Measurements from ENCODE around the gene SLC2A6.

SLC2A6 gene

DNA sequence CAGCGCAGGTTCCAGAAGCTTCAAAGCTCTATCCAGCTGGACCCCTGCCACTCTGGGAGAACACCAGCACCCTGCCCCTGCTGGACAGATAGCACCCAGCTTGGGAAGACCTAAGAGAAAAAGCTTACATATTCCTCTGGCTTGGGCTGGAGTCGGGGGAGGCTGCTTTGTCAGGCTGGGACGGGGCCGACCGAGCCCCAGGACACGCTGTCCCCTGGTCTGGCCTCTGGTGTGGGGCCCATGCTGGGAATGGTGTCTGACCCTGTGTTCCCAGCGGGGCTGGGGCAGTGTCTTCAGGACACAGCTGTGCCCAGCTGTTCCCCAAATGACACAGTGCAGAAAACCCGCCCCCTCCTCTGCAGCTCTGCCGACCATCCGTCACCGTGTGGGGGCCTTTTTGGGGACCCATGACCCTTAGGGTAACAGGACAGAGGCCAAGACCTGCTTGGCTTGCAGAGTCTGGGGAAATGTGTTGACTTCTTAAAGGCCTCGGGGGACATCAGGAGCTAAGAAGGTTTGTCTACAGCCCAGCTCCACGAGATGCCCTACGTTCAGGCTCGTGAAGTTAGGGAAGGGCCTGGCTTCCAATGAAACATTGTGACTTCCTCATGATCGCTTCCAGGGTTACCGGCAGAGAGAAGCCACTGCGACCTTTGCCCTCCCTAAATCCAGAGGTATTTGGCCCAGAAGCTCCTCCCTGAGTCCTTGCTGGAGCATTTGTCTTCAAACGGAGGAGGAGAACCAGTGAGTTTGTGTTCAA lies 20.4 kb upstream of the SLC2A6 start:
- FAIRE-seq (no peak), DNase-seq (ENCODE audit: extremely low spot score, insufficient read length, low read depth) (no peak)

GRCh38 chr9:133496861-133497842 lies 18.3 kb upstream of the SLC2A6 start:
- FAIRE-seq (no peak), DNase-seq (ENCODE audit: extremely low spot score, insufficient read length, low read depth) (no peak)

DNA sequence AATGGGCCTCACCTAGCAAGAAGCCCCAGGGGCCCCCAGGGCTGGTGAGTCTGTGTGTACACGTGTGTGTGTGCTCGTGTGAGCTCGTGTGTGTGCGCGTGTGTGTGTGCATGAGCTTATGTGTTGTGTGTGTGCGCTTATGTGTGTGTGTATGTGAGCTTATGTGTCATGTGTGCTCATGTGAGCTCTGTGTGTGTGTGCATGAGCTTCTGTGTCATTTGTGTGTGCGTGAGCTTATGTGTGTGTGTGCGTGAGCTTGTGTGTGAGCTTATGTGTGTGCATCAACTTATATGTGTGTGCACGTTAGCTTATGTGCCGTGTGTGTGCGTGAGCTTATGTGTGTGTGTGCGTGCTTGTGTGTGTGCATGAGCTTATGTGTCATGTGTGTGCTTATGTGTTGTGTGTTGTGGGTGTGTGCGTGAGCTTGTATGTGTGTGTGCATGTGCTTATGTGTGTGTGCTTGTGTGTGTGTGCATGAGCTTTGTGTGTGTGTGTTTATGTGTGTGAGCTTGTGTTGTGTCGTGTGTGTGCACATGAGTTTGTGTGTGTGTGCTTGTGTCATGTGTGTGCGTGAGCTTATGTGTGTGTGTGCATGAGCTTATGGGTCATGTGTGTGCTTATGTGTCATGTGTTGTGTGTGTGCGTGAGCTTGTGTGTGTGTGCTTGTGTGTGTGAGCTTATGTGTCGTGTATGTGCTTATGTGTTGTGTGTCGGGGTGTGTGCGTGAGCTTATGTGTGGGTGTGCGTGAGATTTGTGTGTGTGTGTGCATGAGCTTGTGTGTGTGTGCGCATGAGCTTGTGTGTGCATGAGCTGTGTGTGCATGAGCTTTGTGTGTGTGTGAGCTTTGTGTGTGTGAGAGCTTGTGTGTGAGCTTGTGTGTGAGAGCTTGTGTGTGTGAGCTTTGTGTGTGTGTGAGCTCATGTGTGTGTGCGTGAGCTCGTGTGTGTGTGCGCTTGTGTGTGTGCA lies 16.7 kb upstream of the SLC2A6 start:
- DNase-seq (ENCODE audit: extremely low spot score, insufficient read length, low read depth), result no peak
- FAIRE-seq, result no peak

DNA sequence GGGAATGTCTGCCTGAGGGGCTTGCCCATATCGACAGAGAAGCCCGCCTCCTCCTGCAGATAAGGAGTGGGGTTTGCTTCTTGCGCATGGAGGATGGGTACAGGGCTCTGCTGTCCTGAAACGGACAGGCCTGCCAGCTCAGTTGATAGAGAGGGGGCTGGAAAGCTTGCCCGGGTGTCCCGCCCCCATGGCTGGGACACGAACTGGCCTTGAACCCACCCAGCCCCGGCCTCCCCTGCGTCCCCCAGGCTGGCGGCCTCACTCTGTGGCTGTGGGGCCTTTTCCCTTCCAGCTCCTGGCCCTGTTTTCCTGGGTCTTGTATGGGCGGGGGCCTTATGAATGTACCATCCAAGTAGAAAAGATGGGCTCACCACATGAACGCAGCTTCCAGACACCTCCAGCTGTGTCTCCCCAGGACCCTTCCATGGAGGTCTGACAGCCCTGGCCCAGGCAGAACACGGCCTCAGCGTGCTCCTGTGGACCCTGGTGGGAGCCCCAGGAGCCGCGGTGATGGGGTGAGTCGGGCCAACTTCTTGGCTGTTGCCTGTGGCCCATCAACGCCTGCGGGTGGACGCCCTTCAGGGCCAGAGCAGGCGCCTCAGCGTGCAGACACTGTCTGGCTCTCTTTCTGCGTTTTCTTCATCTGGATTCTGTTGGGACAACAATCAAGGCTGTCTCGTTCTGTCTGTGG lies 15.9 kb upstream of the SLC2A6 start:
- FAIRE-seq (no peak), DNase-seq (ENCODE audit: extremely low spot score, insufficient read length, low read depth) (no peak)

DNA sequence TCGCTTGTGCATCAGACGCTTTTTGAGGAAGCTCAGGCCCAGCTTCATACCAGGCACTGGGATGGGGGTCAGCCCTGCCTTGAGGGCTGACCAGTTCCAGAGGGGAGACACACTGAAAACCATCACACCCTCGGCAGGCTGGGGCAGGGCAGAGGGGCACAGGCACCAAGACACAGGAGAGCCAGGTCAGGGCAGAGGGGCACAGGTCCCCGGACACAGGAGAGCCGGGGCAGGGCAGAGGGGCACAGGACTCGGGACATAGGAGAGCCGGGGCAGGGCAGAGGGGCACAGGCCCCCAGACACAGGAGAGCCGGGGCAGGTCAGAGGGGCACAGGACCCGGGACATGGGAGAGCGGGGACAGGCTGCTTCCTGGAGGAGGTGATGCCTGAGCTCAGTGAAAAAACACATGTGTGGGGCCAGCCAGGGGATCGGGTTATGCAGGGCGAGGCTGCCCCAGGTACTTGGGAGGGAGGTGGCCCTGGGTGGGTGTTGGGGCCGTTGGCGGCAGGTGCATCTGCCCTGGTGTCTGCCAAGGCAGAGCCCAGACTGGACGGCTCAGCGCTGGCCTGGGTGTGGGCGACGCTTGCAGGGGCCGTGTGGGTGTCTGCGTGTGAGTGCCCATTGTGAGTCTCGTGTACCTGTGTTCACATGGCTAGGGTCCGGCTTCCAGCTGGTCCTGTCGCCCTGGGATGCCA lies 15.1 kb upstream of the SLC2A6 start:
- no peak for DNase-seq (ENCODE audit: extremely low spot score, insufficient read length, low read depth)

GRCh38 chr9:133493428-133493827 lies 14.5 kb upstream of the SLC2A6 start:
- no peak for FAIRE-seq
- no peak for DNase-seq (ENCODE audit: extremely low spot score, insufficient read length, low read depth)

More for the DNA sequence above, 15.1 kb upstream of the SLC2A6 start:
- FAIRE-seq, result no peak

- DNase-seq (ENCODE audit: extremely low spot score, insufficient read length, low read depth) (no peak), FAIRE-seq (no peak)
These were observed 13.4 kb upstream of the SLC2A6 start for GRCh38 chr9:133492061-133493021.

DNA sequence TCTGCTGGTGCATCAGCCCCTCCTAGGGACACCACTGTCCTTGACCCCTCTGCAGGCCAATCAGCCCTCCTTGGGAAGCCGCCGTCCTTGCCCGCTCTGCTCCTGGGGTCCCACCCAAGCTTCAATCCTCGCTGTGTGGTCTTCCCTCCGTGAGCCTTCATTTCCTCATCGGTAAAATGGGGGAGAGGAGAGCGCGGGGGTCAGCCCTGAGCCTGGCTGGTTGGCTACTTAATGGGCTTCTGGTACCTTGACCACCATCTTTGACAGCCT lies 12.7 kb upstream of the SLC2A6 start:
- DNase-seq (ENCODE audit: extremely low spot score, insufficient read length, low read depth), result no peak
- no peak for FAIRE-seq

GRCh38 chr9:133490865-133491655 lies 12.2 kb upstream of the SLC2A6 start:
- FAIRE-seq (no peak), DNase-seq (ENCODE audit: extremely low spot score, insufficient read length, low read depth) (no peak)

- FAIRE-seq, result no peak
- DNase-seq (ENCODE audit: extremely low spot score, insufficient read length, low read depth), result no peak
These were observed 11.3 kb upstream of the SLC2A6 start for GRCh38 chr9:133490201-133490681.

DNA sequence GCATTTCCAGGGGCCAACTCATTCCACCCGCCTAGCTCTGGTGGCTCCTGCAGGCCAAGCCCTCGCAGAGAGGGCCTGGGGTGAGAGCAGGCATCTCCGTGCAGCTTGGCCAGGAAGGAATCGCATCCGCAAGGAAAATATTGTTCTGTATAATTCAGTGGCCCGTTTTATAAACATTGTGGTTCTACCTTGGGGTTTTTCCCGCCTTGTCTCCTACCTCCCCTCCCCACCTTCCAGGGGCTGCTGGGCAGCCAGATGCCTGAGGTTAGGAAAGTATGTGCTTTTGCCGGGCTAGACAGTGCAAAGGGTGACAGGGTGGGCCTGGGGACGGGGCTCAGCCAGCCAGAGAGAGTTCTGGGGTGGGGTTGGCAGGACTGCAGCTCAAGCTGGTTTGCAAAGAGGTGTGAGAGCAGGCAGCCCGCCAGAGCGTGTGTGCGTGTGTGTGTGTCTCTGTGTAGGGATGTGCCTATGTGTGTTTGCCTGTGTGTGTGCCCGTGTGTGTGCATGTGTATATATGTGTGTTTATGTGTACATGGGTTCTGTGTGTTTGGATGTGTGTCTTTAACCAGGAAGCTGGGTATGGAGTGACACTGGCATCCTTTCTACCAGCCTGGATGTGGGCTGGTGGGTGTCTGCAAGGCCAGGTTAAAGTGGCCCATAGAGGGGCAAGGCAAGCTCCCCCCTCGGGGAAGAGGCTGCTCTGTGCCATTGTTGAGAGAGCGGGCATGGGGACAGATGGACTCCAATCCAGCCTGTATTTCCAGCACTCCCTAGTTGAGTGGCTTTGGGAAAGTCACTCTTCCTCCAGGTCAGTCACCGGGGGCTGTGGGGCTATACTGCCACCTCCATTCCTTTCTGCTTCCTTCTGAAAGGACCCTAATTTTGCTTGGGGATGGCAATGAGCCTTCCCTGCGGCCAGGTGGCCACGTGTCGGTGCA lies 10.6 kb upstream of the SLC2A6 start:
- no peak for DNase-seq (ENCODE audit: extremely low spot score, insufficient read length, low read depth)
- FAIRE-seq, result no peak

DNA sequence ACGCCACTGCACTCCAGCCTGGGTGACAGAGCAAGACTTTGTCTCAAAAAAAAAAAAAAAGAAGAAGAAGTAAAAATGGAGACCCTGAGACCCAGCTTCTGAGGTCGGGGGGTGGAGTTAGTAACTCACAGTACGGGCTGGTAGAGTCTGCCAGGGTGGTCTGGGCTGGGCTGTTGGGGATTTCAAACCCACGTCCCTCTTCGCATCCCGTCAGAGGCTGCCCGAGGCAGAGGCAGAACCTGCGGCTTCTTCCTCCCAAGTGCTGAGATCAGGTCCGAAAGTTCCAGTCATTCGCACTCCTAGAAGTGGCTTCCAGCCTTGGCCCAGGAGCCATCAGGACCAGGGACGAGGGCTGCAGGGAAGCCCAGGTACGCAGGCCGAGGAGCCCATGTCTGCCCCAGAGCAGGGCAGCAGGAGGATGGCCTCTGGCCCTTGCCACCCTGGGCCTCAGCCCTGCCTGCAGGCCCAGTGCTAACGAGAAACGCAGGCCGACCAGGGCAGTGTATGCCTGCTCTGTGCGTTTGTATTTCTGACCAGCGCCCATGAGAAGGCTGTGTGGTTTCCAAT lies 9.9 kb upstream of the SLC2A6 start:
- FAIRE-seq, result no peak
- no peak for DNase-seq (ENCODE audit: extremely low spot score, insufficient read length, low read depth)

- DNase-seq (ENCODE audit: extremely low spot score, insufficient read length, low read depth) (no peak), FAIRE-seq (no peak)
These were observed 8.4 kb upstream of the SLC2A6 start for GRCh38 chr9:133487331-133487725.

- no peak for DNase-seq (ENCODE audit: extremely low spot score, insufficient read length, low read depth)
These were observed 6.8 kb upstream of the SLC2A6 start for GRCh38 chr9:133485531-133486260.

More at GRCh38 chr9:133485531-133486260, 6.8 kb upstream of the SLC2A6 start:
- FAIRE-seq, result peak; percentile 33
